NAMALWA (cell line): ENCODE results near the gene KIF22.

Source experiments
- DNase-seq: peaks from one replicate; pipeline ENCODE4 v3.0.0-alpha.2; 2015; ENCODE audit warnings: low spot score

Gene KIF22

GRCh38 chr16:29804020-29804419 is 13.5 kb downstream of the KIF22 start:
- no peak for DNase-seq

GRCh38 chr16:29804455-29805231 is 14.1 kb downstream of the KIF22 start:
- peak; percentile 45 for DNase-seq

GRCh38 chr16:29805232-29806098 is 14.9 kb downstream of the KIF22 start:
- DNase-seq = peak; percentile 98

GRCh38 chr16:29806099-29806579 is 15.6 kb downstream of the KIF22 start, which contains the start of gene MAZ:
MAZ (plus strand) TSS chr16:29806529; CDS start chr16:29806702, 173 bp downstream.
- DNase-seq = no peak

- peak; percentile 71 for DNase-seq
Measured at GRCh38 chr16:29806641-29807425, 16.3 kb downstream of the KIF22 start.

GRCh38 chr16:29807426-29808218 is 17.1 kb downstream of the KIF22 start:
- DNase-seq = peak; percentile 93

GRCh38 chr16:29808219-29808900 is 17.8 kb downstream of the KIF22 start:
- DNase-seq = no peak

- no peak for DNase-seq
Measured at GRCh38 chr16:29809031-29809747, 18.6 kb downstream of the KIF22 start.

- DNase-seq = no peak
Measured at GRCh38 chr16:29809850-29810698, 19.5 kb downstream of the KIF22 start.

GRCh38 chr16:29810699-29811169 is 20.2 kb downstream of the KIF22 start:
- DNase-seq = no peak

- peak; percentile 83 for DNase-seq
Measured at GRCh38 chr16:29811170-29811895, 20.8 kb downstream of the KIF22 start.

GRCh38 chr16:29811896-29812665 is 21.5 kb downstream of the KIF22 start, which contains the start of gene PRRT2:
PRRT2 (plus strand) TSS chr16:29812193; CDS start chr16:29813055, 862 bp downstream.
- DNase-seq = peak; percentile 35

- no peak for DNase-seq
Measured at GRCh38 chr16:29812754-29813643, 22.4 kb downstream of the KIF22 start.

GRCh38 chr16:29813644-29814562 is 23.4 kb downstream of the KIF22 start:
- DNase-seq = no peak

GRCh38 chr16:29814592-29814991 is 24.0 kb downstream of the KIF22 start:
- no peak for DNase-seq
